WTC11 (cell line): Measurements from ENCODE around the gene CRYGN.

Experiments
- CREB1 ChIP-seq: sonication (generic); formaldehyde crosslinking; IDR thresholded peaks from 2 replicates; pipeline ENCODE4 v1.8.0; 2023; ENCODE audit warnings: mild to moderate bottlenecking, missing genetic modification reagents
- CTCF ChIP-seq: fragments of 200-600 bp; IDR thresholded peaks from 2 replicates; pipeline ENCODE4 v1.8.0; 2022; ENCODE audit warnings: antibody characterized with exemption
- NR2C2 ChIP-seq: sonication (generic); formaldehyde crosslinking; IDR thresholded peaks from 2 replicates; pipeline ENCODE4 v1.8.0; 2022; ENCODE audit warnings: mild to moderate bottlenecking, missing genetic modification reagents
- RELA ChIP-seq: sonication (generic); formaldehyde crosslinking; IDR thresholded peaks from 2 replicates; pipeline ENCODE4 v1.8.1; 2022; ENCODE audit warnings: missing genetic modification reagents, mild to moderate bottlenecking, borderline replicate concordance

DNA sequence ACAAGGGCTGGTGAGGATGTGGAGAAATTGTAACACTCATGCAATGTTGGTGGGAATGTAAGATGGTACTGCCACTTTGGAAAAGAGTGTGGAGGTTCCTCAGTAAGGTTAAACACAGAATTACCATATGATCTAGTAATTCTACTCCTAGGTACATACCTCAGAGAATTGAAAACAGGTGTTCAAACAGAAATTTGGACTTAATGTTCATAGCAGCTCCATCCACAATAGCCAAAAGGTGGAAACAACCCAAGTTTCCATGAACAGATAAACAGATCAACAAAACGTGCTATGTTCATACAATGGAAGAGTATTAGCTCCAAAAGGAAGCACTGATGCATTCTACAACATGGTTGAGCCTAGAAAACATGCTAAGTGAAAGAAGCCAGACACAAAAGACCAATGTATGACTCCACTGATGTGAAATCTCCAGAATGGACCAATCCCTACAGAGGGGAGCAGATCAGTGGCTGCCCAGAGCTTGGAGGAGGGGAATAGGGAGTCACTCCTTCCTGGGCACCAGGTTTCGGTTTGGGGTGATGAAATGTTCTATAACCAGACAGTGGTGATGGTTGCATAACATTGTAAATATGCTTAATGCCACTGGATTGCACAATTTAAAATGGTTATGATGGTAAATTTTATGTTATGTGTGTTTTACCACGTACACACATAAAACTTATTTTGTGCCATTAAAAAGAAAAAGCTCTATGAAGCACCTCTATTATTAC lies 24.4 kb downstream of the CRYGN start:
- no peak for TF ChIP-seq CTCF
- no peak for TF ChIP-seq CREB1
- no peak for TF ChIP-seq RELA (CRISPR knock-in tag)
- TF ChIP-seq NR2C2 = no peak
